Spleen (tissue), 11 donors: ENCODE data around the gene OTOA. TPM values are rescaled to one million over a fixed set of nuclear protein-coding genes. Genes with fewer than 3 reads are reported as not detected.
"Not testable (repeated sequence)": the region's sequence is repeated elsewhere in the genome, so short reads cannot be mapped to it uniquely, and the experiment has no call there.

ENCODE experiments used
- DNase-seq: peaks from one replicate; pipeline ENCODE4 v3.0.0-alpha.2; 2020
- H3K27ac ChIP-seq, 8 donors: fragments of 200-600 bp; sonication (generic) in 7 of 8; 1 replicate in 4 of 8; 2 replicates in 4 of 8; pipeline versions ENCODE4 v1.5.0 to v1.8.0; 2016 to 2021; ENCODE audit warnings: inconsistent platforms in 4 of 8, mild to moderate bottlenecking in 4 of 8, moderate library complexity in 1 of 8
- H3K27me3 ChIP-seq, 7 donors: fragments of 200-600 bp; sonication (generic) in 6 of 7; replicated peaks in 1 of 7; 1 replicate in 4 of 7; 2 replicates in 3 of 7; pipeline versions ENCODE4 v1.5.0 to v1.8.0; 2016 to 2021; ENCODE audit warnings: inconsistent platforms in 3 of 7, mild to moderate bottlenecking in 1 of 7
- H3K36me3 ChIP-seq, 6 donors: fragments of 200-600 bp; sonication (generic) in 5 of 6; 1 replicate in 4 of 6; 2 replicates in 2 of 6; pipeline versions ENCODE4 v1.5.0 to v1.8.0; 2016 to 2021; ENCODE audit warnings: inconsistent platforms in 2 of 6
- H3K4me1 ChIP-seq, 6 donors: fragments of 200-600 bp; sonication (generic) in 5 of 6; 1 replicate in 3 of 6; 2 replicates in 3 of 6; pipeline versions ENCODE4 v1.5.0 to v1.8.0; 2016 to 2021; ENCODE audit warnings: inconsistent platforms in 3 of 6
- H3K4me3 ChIP-seq, 8 donors: fragments of 200-600 bp; sonication (generic) in 7 of 8; 1 replicate in 4 of 8; 2 replicates in 4 of 8; pipeline versions ENCODE4 v1.5.0 to v1.8.0; 2016 to 2021; ENCODE audit warnings: inconsistent platforms in 4 of 8, mild to moderate bottlenecking in 4 of 8, moderate library complexity in 2 of 8
- H3K9me3 ChIP-seq, 8 donors: fragments of 200-600 bp; sonication (generic) in 7 of 8; 1 replicate in 4 of 8; 2 replicates in 4 of 8; pipeline versions ENCODE4 v1.5.0 to v1.8.0; 2016 to 2021; ENCODE audit warnings: inconsistent platforms in 4 of 8
- CTCF ChIP-seq, 11 experiments: fragments of 200-600 bp in 7 of 11; fragments of 450-650 bp in 4 of 11; sonication (generic) in 4 of 11; IDR thresholded peaks in 8 of 11; conservative IDR thresholded peaks in 3 of 11; 1 replicate in 7 of 11; 2 replicates in 4 of 11; pipeline versions ENCODE4 v1.4.0 to v1.8.0; 2016 to 2021; ENCODE audit warnings: antibody characterized with exemption in 11 of 11, inconsistent platforms in 4 of 11, mild to moderate bottlenecking in 1 of 11
- POLR2A ChIP-seq, 3 donors: fragments of 450-650 bp; IDR thresholded peaks; one replicate each; pipeline ENCODE4 v1.5.1; 2017; ENCODE audit warnings: antibody characterized with exemption in 3 of 3, mild to moderate bottlenecking in 1 of 3
- POLR2AphosphoS5 ChIP-seq, 3 donors: sonication (generic); formaldehyde crosslinking; IDR thresholded peaks; one replicate each; pipeline ENCODE4 v1.5.1; 2017; ENCODE audit warnings: antibody characterized with exemption in 3 of 3
- WGBS, 5 donors: extraction: QIAGEN DNeasy Blood & Tissue Kit in 3 of 5; methylation state at CpG; one replicate each; pipeline versions ENCODE4 v1.1.5 to v1.1.7; 2013 to 2018; 5-methylcytosine and 5-hydroxymethylcytosine counted together
- intact Hi-C: fragments of 100-400 bp; cut with DNase I; formaldehyde crosslinking; loops from one replicate; pipeline ENCODE4 v1.15.0; 2023; ENCODE audit warnings: low total_unique reads
- polyA plus RNA-seq, 3 donors: library from polyadenylated mRNA; stranded (reverse); fragments of 200-250 nt; gene quantifications; one replicate each; pipeline ENCODE4 v1.2.1, GENCODE V29; 2013
- total RNA-seq, 7 donors: library from RNA; depleted of rRNA in 3 of 7; stranded (reverse); fragments of >200 nt in 3 of 7; fragmentation: NEBNext Ultra II Directional in 4 of 7; extraction: Animal tissue kit (Norgen Biotek cat#: 25700) in 4 of 7; gene quantifications; one replicate each; pipeline versions ENCODE4 v1.1.0 to v1.2.1, GENCODE V29; 2016 to 2021
- donor health status: healthy with polysubstance abuse.
- donor health status: DM: no; HTN: no; CAD: no; lungs with moderate emphysema.
- donor health status: DM: no; HTN: no; CAD: no.
- donor health status: Bipolar disorder and iron deficiency.
- donor health status: healthy.
- donor health status: DM: no; HTN: no; CAD: no.
- donor health status: DM: yes; HTN: yes; CAD: no.

The OTOA gene
- total and polyA plus RNA-seq, 10 donors, result 0.86 to 3.1 (median 2.2) TPM

GRCh38 chr16:21683184-21683583 is 19.4 kb downstream of the OTOA start:
- no peaks in the 10 kb centered on the region for H3K4me1 ChIP-seq
- WGBS, 5 donors, result 81 to 87% (median 85%) methylated on average over 3 of the region's 3 CpGs
- H3K9me3 ChIP-seq, result peaks cover 0 to 3% (median 0%) of the 10 kb centered on the region in 8 donors
- no peak for DNase-seq
- H3K4me3 ChIP-seq, result no peak overlapping the region
- peaks cover 0 to 22% (median 0%) of the 10 kb centered on the region in 7 donors for H3K27me3 ChIP-seq
- no peaks in the 10 kb centered on the region for H3K36me3 ChIP-seq
- intact Hi-C loops, result no loop called here
- H3K27ac ChIP-seq, result no peak overlapping the region
- no peak for TF ChIP-seq POLR2AphosphoS5 (IDR thresholded peaks at IDR 0.05)
- no peak for TF ChIP-seq CTCF (IDR thresholded peaks at IDR 0.05 in 8 of 11, conservative IDR thresholded peaks at IDR 0.05 in 3 of 11)
- no peak for TF ChIP-seq POLR2A (IDR thresholded peaks at IDR 0.05)

- H3K9me3 ChIP-seq, result peaks cover 0 to 9% (median 4%) of the 10 kb centered on the region in 8 donors
- TF ChIP-seq POLR2A (IDR thresholded peaks at IDR 0.05) (no peak), CTCF (IDR thresholded peaks at IDR 0.05 in 8 of 11, conservative IDR thresholded peaks at IDR 0.05 in 3 of 11) (peak in 5 of 11 experiments; percentile 16 to 40 (median 33)), POLR2AphosphoS5 (IDR thresholded peaks at IDR 0.05) (no peak)
- H3K4me3 ChIP-seq, result no peak overlapping the region
- H3K27ac ChIP-seq, result no peak overlapping the region
- no peak for DNase-seq
- intact Hi-C loops, result no loop called here
- no peaks in the 10 kb centered on the region for H3K36me3 ChIP-seq
- 24 to 29% (median 26%) methylated on average over 5 to 6 of the region's 6 CpGs for WGBS, 5 donors
- no peaks in the 10 kb centered on the region for H3K4me1 ChIP-seq
- peaks cover 0 to 18% (median 0%) of the 10 kb centered on the region in 7 donors for H3K27me3 ChIP-seq
Observed at GRCh38 chr16:21684199-21684598, 20.4 kb downstream of the OTOA start.

DNA sequence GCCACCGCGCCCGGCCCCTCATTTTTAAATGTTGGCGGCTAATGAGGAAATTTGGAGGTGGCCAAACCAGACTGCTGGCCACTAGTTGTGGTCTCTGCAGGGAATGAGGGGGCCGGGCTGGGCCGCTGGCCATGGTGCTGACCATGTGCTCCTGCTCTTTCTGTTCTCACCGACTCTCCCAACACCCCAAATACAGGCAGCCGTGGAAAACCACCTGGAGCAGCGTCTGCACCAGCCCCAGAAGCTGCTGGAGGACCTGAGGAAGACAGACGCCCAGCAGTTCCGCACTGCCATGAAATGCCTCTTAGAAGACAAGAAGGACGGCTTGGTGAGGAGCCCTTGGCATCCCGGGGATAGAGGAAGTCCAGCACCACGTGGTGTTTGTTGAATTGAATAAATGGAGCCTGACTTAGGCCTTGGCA is 21.3 kb downstream of the OTOA start:
- H3K4me3 ChIP-seq, result no peak overlapping the region
- intact Hi-C loops, result no loop called here
- H3K4me1 ChIP-seq, result no peaks in the 10 kb centered on the region
- peaks cover 0 to 9% (median 4%) of the 10 kb centered on the region in 8 donors for H3K9me3 ChIP-seq
- WGBS, 5 donors, result 47 to 54% (median 53%) methylated on average over 14 of the region's 14 CpGs
- no peak overlapping the region for H3K27ac ChIP-seq
- no peak for DNase-seq
- H3K36me3 ChIP-seq, result no peaks in the 10 kb centered on the region
- TF ChIP-seq POLR2A (IDR thresholded peaks at IDR 0.05) (no peak), POLR2AphosphoS5 (IDR thresholded peaks at IDR 0.05) (no peak), CTCF (IDR thresholded peaks at IDR 0.05 in 8 of 11, conservative IDR thresholded peaks at IDR 0.05 in 3 of 11) (no peak)
- peaks cover 0 to 9% (median 0%) of the 10 kb centered on the region in 7 donors for H3K27me3 ChIP-seq

DNA sequence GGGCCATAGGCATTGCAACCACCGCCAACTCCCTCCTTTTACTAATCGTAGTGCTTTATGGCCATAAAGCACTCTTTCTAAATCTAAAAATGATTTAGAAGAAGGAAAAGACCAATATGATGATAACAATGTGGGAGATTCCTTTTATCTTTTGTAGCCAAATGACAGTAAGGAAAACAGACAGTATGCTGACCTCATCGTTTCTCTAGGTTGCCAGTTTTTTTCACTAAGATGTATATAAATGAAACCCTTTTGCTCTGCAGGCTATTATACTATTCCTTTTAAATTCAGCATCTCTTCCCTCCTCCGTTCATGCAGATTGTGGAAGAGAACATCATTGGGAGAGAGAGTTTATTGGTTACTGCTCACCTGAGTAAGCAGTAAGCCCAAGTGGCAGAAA is 25.3 kb downstream of the OTOA start:
- intact Hi-C loops, result no loop called here
- TF ChIP-seq POLR2A (IDR thresholded peaks at IDR 0.05), result no peak
- TF ChIP-seq CTCF (IDR thresholded peaks at IDR 0.05 in 8 of 11, conservative IDR thresholded peaks at IDR 0.05 in 3 of 11), result no peak
- no peak for TF ChIP-seq POLR2AphosphoS5 (IDR thresholded peaks at IDR 0.05)
- 73 to 89% (median 81%) methylated on average over 4 of the region's 4 CpGs for WGBS, 5 donors
- Histone ChIP-seq H3K27ac (no peak overlapping the region), H3K4me1 (no peaks in the 10 kb centered on the region), H3K27me3 (peaks cover 0 to 3% (median 0%) of the 10 kb centered on the region in 7 donors), H3K36me3 (no peaks in the 10 kb centered on the region), H3K4me3 (no peak overlapping the region), H3K9me3 (peaks cover 0 to 9% (median 4%) of the 10 kb centered on the region in 8 donors)
- DNase-seq, result no peak

DNA sequence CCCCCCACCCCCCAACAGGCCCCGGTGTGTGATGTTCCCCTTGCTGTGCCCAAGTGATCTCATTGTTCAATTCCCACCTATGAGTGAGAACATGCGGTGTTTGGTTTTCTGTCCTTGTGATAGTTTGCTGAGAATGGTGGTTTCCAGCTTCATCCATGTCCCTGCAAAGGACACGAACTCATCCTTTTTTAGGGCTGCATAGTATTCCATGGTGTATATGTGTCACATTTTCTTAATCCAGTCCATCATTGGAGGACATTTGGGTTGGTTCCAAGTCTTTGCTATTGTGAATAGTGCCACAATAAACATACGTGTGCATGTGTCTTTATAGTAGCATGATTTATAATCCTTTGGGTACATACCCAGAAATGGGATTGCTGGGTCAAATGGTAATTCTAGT is 27.2 kb downstream of the OTOA start:
- intact Hi-C loops, result not testable (repeated sequence)
- WGBS, 5 donors, result 79 to 91% (median 86%) methylated on average over 4 of the region's 4 CpGs

More for the DNA sequence above, 27.2 kb downstream of the OTOA start:
- not testable (repeated sequence) for H3K36me3 ChIP-seq, H3K4me1 ChIP-seq, H3K27me3 ChIP-seq, H3K27ac ChIP-seq, DNase-seq, H3K9me3 ChIP-seq, H3K4me3 ChIP-seq
